Skin of body (tissue), 2 donors: ENCODE data around the gene ST13. TPM values are rescaled to one million over a fixed set of nuclear protein-coding genes. Genes with fewer than 3 reads are reported as not detected.
"Not testable (repeated sequence)": the region's sequence is repeated elsewhere in the genome, so short reads cannot be mapped to it uniquely, and the experiment has no call there.

ENCODE experiments used
- DNase-seq: peaks from one replicate; lab custom pipeline; 2025; lab: John Stamatoyannopoulos, UW
- total RNA-seq: library from RNA; depleted of rRNA; stranded (reverse); fragments of >200 nt; gene quantifications from one replicate; pipeline ENCODE4 v1.2.3, GENCODE V29; 2014

The ST13 gene
- 163 TPM for total RNA-seq

- peak; percentile 98 for DNase-seq
Observed at GRCh38 chr22:40856513-40857308, at the start of gene ST13, which contains the start of gene XPNPEP3. ST13 (minus strand) TSS chr22:40856639; CDS start chr22:40856540, 99 bp downstream. XPNPEP3 (plus strand) TSS chr22:40857148; CDS start chr22:40857182, 34 bp downstream.

- DNase-seq, result no peak
Observed at GRCh38 chr22:40904101-40904500, 47.7 kb upstream of the ST13 start.

- DNase-seq, result peak; percentile 46
Observed at GRCh38 chr22:40898850-40899357, 42.5 kb upstream of the ST13 start.

GRCh38 chr22:40894417-40894816 is 38.0 kb upstream of the ST13 start:
- no peak for DNase-seq

- no peak for DNase-seq
Observed at GRCh38 chr22:40890881-40891280, 34.4 kb upstream of the ST13 start.

GRCh38 chr22:40889116-40889515 is 32.7 kb upstream of the ST13 start:
- DNase-seq, result no peak

- no peak for DNase-seq
Observed at GRCh38 chr22:40878922-40879321, 22.5 kb upstream of the ST13 start.

- no peak for DNase-seq
Observed at GRCh38 chr22:40877488-40877887, 21.0 kb upstream of the ST13 start.

GRCh38 chr22:40876907-40877306 is 20.5 kb upstream of the ST13 start:
- no peak for DNase-seq

GRCh38 chr22:40875111-40875510 is 18.7 kb upstream of the ST13 start:
- DNase-seq, result no peak

GRCh38 chr22:40874016-40874415 is 17.6 kb upstream of the ST13 start:
- no peak for DNase-seq

- DNase-seq, result not testable (repeated sequence)
Observed at GRCh38 chr22:40868379-40868778, 11.9 kb upstream of the ST13 start.

GRCh38 chr22:40867109-40867508 is 10.7 kb upstream of the ST13 start:
- no peak for DNase-seq

GRCh38 chr22:40862537-40862936 is 6.1 kb upstream of the ST13 start:
- no peak for DNase-seq

- no peak for DNase-seq
Observed at GRCh38 chr22:40862013-40862412, 5.6 kb upstream of the ST13 start, which contains the start of gene DNAJB7. DNAJB7 (minus strand) TSS chr22:40862113; CDS start chr22:40861994, 119 bp downstream.

- DNase-seq, result no peak
Observed at GRCh38 chr22:40857309-40857855, 943 bp upstream of the ST13 start.

GRCh38 chr22:40855979-40856512 is 393 bp downstream of the ST13 start:
- DNase-seq, result no peak

- DNase-seq, result peak; percentile 23
Observed at GRCh38 chr22:40855071-40855978, 1.1 kb downstream of the ST13 start.

GRCh38 chr22:40853961-40854360 is 2.5 kb downstream of the ST13 start:
- no peak for DNase-seq

GRCh38 chr22:40853333-40853732 is 3.1 kb downstream of the ST13 start:
- DNase-seq, result no peak

- DNase-seq, result not testable (repeated sequence)
Observed at GRCh38 chr22:40845816-40846215, 10.6 kb downstream of the ST13 start.
